WTC11 (cell line): Measurements from ENCODE around the gene HLA-DOB. TPM values are rescaled to one million over a fixed set of nuclear protein-coding genes. Genes with fewer than 3 reads are reported as not detected.
A peak's percentile ranks its signal among the peaks of the same experiment; 100 is the strongest.
"Not testable (repeated sequence)": the region's sequence is repeated elsewhere in the genome, so short reads cannot be mapped to it uniquely, and the experiment has no call there.

Source experiments
- ATAC-seq: fragments of 200-7000 bp; cut with Tn5 transposase; 2 replicates; pipeline ENCODE4 v1.10.0; 2021; ENCODE audit warnings: mild to moderate bottlenecking, moderate library complexity
- CTCF ChIA-PET: fragments of 300-600 bp; sonication (Branson Sonifier 250); formaldehyde crosslinking; loops from one replicate; lab custom pipeline; 2021; ENCODE audit warnings: antibody characterized with exemption; lab: Charles Lee
- POLR2A ChIA-PET: fragments of 350-600 bp; sonication (Branson Sonifier 250); formaldehyde crosslinking; loops from one replicate; lab custom pipeline; 2021; ENCODE audit warnings: antibody characterized with exemption; lab: Charles Lee
- DNase-seq: peaks from one replicate; pipeline ENCODE4 v3.0.0; 2021; ENCODE audit warnings: low spot score
- H3K27ac Mint-ChIP-seq: 2 replicates; pipeline ENCODE4 v1.8.0; 2021; ENCODE audit warnings: mixed read lengths
- H3K27me3 Mint-ChIP-seq: 2 replicates; pipeline ENCODE4 v1.8.0; 2021; ENCODE audit warnings: low read depth, mild to moderate bottlenecking, moderate library complexity, mixed read lengths
- H3K36me3 Mint-ChIP-seq: 2 replicates; pipeline ENCODE4 v1.8.0; 2021; ENCODE audit warnings: mixed read lengths
- H3K4me1 Mint-ChIP-seq: 2 replicates; pipeline ENCODE4 v1.8.0; 2022; ENCODE audit warnings: mixed read lengths
- H3K4me3 Mint-ChIP-seq: 2 replicates; pipeline ENCODE4 v1.8.0; 2021; ENCODE audit warnings: mild to moderate bottlenecking, moderate library complexity, mixed read lengths
- H3K9me3 Mint-ChIP-seq: 2 replicates; pipeline ENCODE4 v1.8.0; 2021; ENCODE audit warnings: mixed read lengths
- CBFB ChIP-seq: sonication (generic); formaldehyde crosslinking; IDR thresholded peaks from 2 replicates; pipeline ENCODE4 v1.8.1; 2022; ENCODE audit warnings: mild to moderate bottlenecking, low read depth, missing genetic modification reagents
- ELF4 ChIP-seq: sonication (generic); formaldehyde crosslinking; IDR thresholded peaks from 2 replicates; pipeline ENCODE4 v1.8.1; 2022; ENCODE audit warnings: low read depth, mild to moderate bottlenecking, moderate library complexity, missing genetic modification reagents
- NFYB ChIP-seq: sonication (generic); formaldehyde crosslinking; conservative IDR thresholded peaks from 2 replicates; pipeline ENCODE4 v1.8.0; 2022; ENCODE audit warnings: low read depth, missing genetic modification reagents
- NR2C2 ChIP-seq: sonication (generic); formaldehyde crosslinking; IDR thresholded peaks from 2 replicates; pipeline ENCODE4 v1.8.0; 2022; ENCODE audit warnings: mild to moderate bottlenecking, missing genetic modification reagents
- NR3C1 ChIP-seq: sonication (generic); formaldehyde crosslinking; conservative IDR thresholded peaks from 2 replicates; pipeline ENCODE4 v1.8.1; 2023; ENCODE audit warnings: low read depth, mild to moderate bottlenecking, missing genetic modification reagents
- PRRX2 ChIP-seq: fragments of 250-450 bp; sonication (Bioruptor Pico); IDR thresholded peaks from 2 replicates; pipeline ENCODE4 v1.8.0; 2021; ENCODE audit warnings: mild to moderate bottlenecking
- RELA ChIP-seq: sonication (generic); formaldehyde crosslinking; IDR thresholded peaks from 2 replicates; pipeline ENCODE4 v1.8.1; 2022; ENCODE audit warnings: missing genetic modification reagents, mild to moderate bottlenecking, borderline replicate concordance
- RORB ChIP-seq: fragments of 250-450 bp; sonication (Bioruptor Pico); IDR thresholded peaks from 2 replicates; pipeline ENCODE4 v1.9.0; 2021; ENCODE audit warnings: mild to moderate bottlenecking
- SMAD4 ChIP-seq: sonication (generic); formaldehyde crosslinking; IDR thresholded peaks from 2 replicates; pipeline ENCODE4 v1.8.0; 2022; ENCODE audit warnings: mild to moderate bottlenecking, missing genetic modification reagents
- TEAD1 ChIP-seq: sonication (generic); formaldehyde crosslinking; IDR thresholded peaks from 2 replicates; pipeline ENCODE4 v1.8.0; 2022; ENCODE audit warnings: mild to moderate bottlenecking, missing genetic modification reagents
- ZBTB21 ChIP-seq: sonication (generic); formaldehyde crosslinking; IDR thresholded peaks from 2 replicates; pipeline ENCODE4 v1.8.1; 2023; ENCODE audit warnings: mild to moderate bottlenecking, missing genetic modification reagents, borderline replicate concordance
- ZNF138 ChIP-seq: sonication (generic); formaldehyde crosslinking; conservative IDR thresholded peaks from 2 replicates; pipeline ENCODE4 v1.8.1; 2022; ENCODE audit warnings: mild to moderate bottlenecking, moderate library complexity, missing genetic modification reagents
- ZNF219 ChIP-seq: sonication (generic); formaldehyde crosslinking; IDR thresholded peaks from 2 replicates; pipeline ENCODE4 v1.8.0; 2023; ENCODE audit warnings: missing genetic modification reagents, mild to moderate bottlenecking, borderline replicate concordance
- ZNF396 ChIP-seq: fragments of 250-450 bp; sonication (Bioruptor Pico); IDR thresholded peaks from 2 replicates; pipeline ENCODE4 v1.8.0; 2021; ENCODE audit warnings: mild to moderate bottlenecking, moderate library complexity, borderline replicate concordance
- ZNF671 ChIP-seq: fragments of 250-450 bp; sonication (Bioruptor Pico); IDR thresholded peaks from 2 replicates; pipeline ENCODE4 v1.8.0; 2021; ENCODE audit warnings: mild to moderate bottlenecking
- total RNA-seq: library from RNA; stranded (reverse); gene quantifications from 3 replicates; pipeline ENCODE4 v1.2.3, GENCODE V29; 2021
- TF ChIP-seq, protein P1 (sequence below): fragments of 250-450 bp; sonication (Bioruptor Pico); IDR thresholded peaks from 2 replicates; pipeline ENCODE4 v2.1.2; 2022; ENCODE audit warnings: mild to moderate bottlenecking, moderate library complexity
- TF ChIP-seq, protein P2 (sequence below): sonication (generic); formaldehyde crosslinking; IDR thresholded peaks from 2 replicates; pipeline ENCODE4 v1.8.0; 2022; ENCODE audit warnings: mild to moderate bottlenecking, missing genetic modification reagents
- TF ChIP-seq, protein P3 (sequence below): fragments of 250-450 bp; sonication (Bioruptor Pico); IDR thresholded peaks from 2 replicates; pipeline ENCODE4 v1.9.0; 2021; ENCODE audit warnings: moderate library complexity, mild to moderate bottlenecking, inconsistent platforms, borderline replicate concordance
- TF ChIP-seq, protein P4 (sequence below): sonication (generic); formaldehyde crosslinking; IDR thresholded peaks from 2 replicates; pipeline ENCODE4 v1.8.1; 2022; ENCODE audit warnings: low read depth, missing genetic modification reagents, borderline replicate concordance
- TF ChIP-seq, protein P5 (sequence below): sonication (generic); formaldehyde crosslinking; IDR thresholded peaks from 2 replicates; pipeline ENCODE4 v1.8.0; 2023; ENCODE audit warnings: missing genetic modification reagents
- TF ChIP-seq, protein P6 (sequence below): sonication (generic); formaldehyde crosslinking; IDR thresholded peaks from 2 replicates; pipeline ENCODE4 v1.8.1; 2022; ENCODE audit warnings: mild to moderate bottlenecking, moderate library complexity, missing genetic modification reagents

HLA-DOB gene
- total RNA-seq, 1 experiment from 2014 or later, result 0.15 TPM

DNA sequence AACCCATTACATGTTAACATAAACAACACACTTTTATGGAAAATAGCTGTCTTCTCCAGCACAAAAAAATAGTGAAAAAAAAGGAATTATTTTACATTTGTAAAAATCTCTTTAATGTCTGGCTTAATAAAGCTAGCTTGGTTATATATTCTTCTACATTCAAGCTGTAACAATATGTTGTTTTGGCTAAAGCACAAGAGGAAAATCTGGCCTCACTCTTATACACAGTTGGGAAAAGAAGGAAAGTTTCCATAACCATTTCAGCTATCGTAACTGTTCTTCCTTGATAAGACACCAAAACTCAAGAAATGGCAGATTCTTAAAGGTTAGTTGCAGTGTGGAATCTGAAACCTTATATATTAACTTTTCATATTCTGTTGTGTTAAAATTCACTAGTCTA, 7.6 kb downstream of the HLA-DOB start:
- H3K36me3 Mint-ChIP-seq, result no peaks in the 10 kb centered on the region
- POLR2A ChIA-PET, result no interaction called here
- no peak overlapping the region for H3K27ac Mint-ChIP-seq
- H3K4me3 Mint-ChIP-seq, result no peak overlapping the region
- DNase-seq, result no peak
- TF ChIP-seq, protein P1, sequence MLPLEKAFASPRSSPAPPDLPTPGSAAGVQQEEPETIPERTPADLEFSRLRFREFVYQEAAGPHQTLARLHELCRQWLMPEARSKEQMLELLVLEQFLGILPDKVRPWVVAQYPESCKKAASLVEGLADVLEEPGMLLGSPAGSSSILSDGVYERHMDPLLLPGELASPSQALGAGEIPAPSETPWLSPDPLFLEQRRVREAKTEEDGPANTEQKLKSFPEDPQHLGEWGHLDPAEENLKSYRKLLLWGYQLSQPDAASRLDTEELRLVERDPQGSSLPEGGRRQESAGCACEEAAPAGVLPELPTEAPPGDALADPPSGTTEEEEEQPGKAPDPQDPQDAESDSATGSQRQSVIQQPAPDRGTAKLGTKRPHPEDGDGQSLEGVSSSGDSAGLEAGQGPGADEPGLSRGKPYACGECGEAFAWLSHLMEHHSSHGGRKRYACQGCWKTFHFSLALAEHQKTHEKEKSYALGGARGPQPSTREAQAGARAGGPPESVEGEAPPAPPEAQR, result no peak
- TF ChIP-seq PRRX2 (CRISPR knock-in tag), result no peak
- no peak for TF ChIP-seq NFYB
- TF ChIP-seq, protein P2, sequence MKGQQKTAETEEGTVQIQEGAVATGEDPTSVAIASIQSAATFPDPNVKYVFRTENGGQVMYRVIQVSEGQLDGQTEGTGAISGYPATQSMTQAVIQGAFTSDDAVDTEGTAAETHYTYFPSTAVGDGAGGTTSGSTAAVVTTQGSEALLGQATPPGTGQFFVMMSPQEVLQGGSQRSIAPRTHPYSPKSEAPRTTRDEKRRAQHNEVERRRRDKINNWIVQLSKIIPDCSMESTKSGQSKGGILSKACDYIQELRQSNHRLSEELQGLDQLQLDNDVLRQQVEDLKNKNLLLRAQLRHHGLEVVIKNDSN (CRISPR knock-in tag), result no peak
- TF ChIP-seq TEAD1 (CRISPR knock-in tag), result no peak
- TF ChIP-seq, all 79 proteins: peak for 0
- peaks cover 5% of the 10 kb centered on the region for H3K4me1 Mint-ChIP-seq
- H3K9me3 Mint-ChIP-seq, result no peaks in the 10 kb centered on the region
- peaks cover 29% of the 10 kb centered on the region for H3K27me3 Mint-ChIP-seq
- CTCF ChIA-PET, result interaction anchor here (1.0 to 1.3 kb wide), 3 partner anchors 17 to 59 kb away, joined by 3 to 8 read pairs (median 5); partner anchors contain the start of gene TAP2
- no peak for ATAC-seq

DNA sequence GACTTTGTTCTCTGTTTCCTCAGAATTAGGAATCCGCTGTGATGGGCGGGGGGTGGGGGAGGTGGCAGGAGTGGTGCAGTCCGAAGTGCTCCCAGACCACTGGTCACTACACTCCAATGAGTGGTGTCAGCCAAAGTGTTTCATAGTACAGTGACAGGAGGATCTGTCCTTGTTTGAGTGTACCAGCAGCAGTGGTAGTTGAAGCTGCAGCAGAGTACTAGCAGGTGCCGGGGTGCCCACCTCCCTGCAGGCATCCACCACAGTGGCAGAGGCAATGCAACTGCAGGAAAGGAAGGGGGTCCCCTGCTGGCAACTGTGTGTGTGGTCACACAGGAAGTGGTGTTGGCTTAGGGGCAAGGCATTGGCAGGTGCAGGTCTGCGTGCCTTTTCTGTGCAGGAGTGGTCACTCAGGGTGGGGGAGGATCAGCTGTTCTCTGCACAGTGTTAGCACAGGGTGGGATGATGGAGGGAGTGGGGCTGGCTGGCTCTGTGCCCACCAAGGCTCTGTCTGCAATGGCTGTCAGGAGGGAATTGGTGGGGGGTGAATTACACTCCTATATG, 9.7 kb downstream of the HLA-DOB start:
- peaks cover 35% of the 10 kb centered on the region for H3K27me3 Mint-ChIP-seq
- H3K4me1 Mint-ChIP-seq, result peaks cover 5% of the 10 kb centered on the region
- no peaks in the 10 kb centered on the region for H3K36me3 Mint-ChIP-seq

DNA sequence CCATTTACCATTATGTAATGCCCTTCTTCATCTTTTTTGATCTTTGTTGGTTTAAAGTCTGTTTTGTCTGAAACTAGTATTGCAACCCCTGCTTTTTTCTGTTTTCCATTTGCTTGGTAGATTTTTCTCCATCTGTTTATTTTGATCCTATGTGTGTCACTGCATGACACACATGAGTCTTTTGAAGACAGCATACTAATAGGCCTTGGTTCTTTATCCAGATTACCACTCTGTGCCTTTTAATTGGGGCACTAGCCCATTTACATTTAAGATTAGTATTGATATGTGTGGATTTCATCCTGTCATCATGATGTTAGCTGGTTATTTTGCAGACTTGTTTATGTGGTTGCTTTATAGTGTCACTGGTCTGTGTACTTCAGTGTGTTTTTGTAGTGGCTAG, 11.4 kb downstream of the HLA-DOB start:
- H3K4me1 Mint-ChIP-seq, ATAC-seq, H3K4me3 Mint-ChIP-seq, H3K36me3 Mint-ChIP-seq, H3K27ac Mint-ChIP-seq, CTCF ChIA-PET, DNase-seq, POLR2A ChIA-PET, H3K9me3 Mint-ChIP-seq: not testable (repeated sequence)
- peaks cover 46% of the 10 kb centered on the region for H3K27me3 Mint-ChIP-seq

More for the DNA sequence above, 9.7 kb downstream of the HLA-DOB start:
- CTCF ChIA-PET, result interaction anchor here (1.0 to 1.2 kb wide), 2 partner anchors 31 to 61 kb away, joined by 5 to 6 read pairs; partner anchors contain the start of gene TAP2
- Mint-ChIP-seq H3K27ac (no peak overlapping the region), H3K9me3 (no peaks in the 10 kb centered on the region), H3K4me3 (no peak overlapping the region)
- TF ChIP-seq ZBTB21, result no peak
- ATAC-seq (peak; percentile 78), DNase-seq (peak; percentile 54)
- POLR2A ChIA-PET, result no interaction called here

DNA sequence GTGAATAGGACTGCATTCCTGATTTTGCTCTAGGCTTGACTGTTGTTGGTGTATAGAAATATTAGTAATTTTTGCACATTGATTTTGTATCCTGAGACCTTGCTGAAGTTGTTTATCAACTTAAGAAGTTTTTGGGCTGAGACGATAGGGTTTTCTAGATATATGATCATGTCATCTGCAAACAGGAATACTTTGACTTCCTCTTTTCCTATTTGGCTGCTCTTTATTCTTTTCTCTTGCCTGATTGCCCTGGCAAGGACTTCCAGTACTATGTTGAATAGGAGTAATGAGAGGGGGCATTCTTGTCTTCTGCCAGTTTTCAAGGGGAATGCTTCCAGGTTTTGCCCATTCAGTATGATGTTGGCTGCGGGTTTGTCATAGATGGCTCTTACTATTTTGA, 13.4 kb downstream of the HLA-DOB start:
- DNase-seq (no peak), ATAC-seq (no peak)
- H3K27me3 Mint-ChIP-seq, result peaks cover 57% of the 10 kb centered on the region
- H3K27ac Mint-ChIP-seq, result no peak overlapping the region
- ChIA-PET CTCF (interaction anchor here (0.6 to 1.6 kb wide), 3 partner anchors 35 to 650 kb away, joined by 3 to 4 read pairs (median 3); partner anchors contain the start of gene TAP2), POLR2A (no interaction called here)
- peaks cover 8% of the 10 kb centered on the region for H3K9me3 Mint-ChIP-seq
- H3K4me1 Mint-ChIP-seq, result peaks cover 5% of the 10 kb centered on the region
- no peak for TF ChIP-seq NFYB
- TF ChIP-seq, protein P3, sequence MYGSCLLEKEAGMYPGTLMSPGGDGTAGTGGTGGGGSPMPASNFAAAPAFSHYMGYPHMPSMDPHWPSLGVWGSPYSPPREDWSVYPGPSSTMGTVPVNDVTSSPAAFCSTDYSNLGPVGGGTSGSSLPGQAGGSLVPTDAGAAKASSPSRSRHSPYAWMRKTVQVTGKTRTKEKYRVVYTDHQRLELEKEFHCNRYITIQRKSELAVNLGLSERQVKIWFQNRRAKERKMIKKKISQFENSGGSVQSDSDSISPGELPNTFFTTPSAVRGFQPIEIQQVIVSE (CRISPR knock-in tag), result no peak
- no peak overlapping the region for H3K4me3 Mint-ChIP-seq
- peaks cover 5% of the 10 kb centered on the region for H3K36me3 Mint-ChIP-seq

DNA sequence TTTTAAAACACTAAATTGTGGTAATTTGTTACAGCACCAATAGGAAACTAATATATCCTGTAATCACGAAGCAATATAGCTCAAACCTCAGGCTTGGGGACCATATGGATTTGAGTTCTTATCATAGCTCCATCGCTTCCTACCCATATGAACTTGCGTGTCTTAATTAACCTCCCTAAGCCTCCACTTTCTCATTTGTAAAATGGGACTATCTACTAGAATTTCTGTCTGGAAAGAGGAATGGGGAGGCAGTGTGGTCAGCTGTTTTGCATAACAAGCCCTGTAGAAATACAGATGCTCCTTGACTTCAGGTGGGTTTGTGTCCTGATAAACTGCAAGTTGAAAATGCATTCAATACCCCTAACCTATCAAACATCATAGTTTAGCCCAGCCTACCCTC, 17.1 kb downstream of the HLA-DOB start:
- H3K9me3 Mint-ChIP-seq, result peaks cover 11% of the 10 kb centered on the region
- ChIA-PET POLR2A (no interaction called here), CTCF (interaction anchor here (0.6 to 1.9 kb wide), 5 partner anchors 39 to 155 kb away, joined by 3 to 8 read pairs (median 3); partner anchors contain the start of gene TAP2)
- no peak for DNase-seq
- peaks cover 64% of the 10 kb centered on the region for H3K27me3 Mint-ChIP-seq
- H3K36me3 Mint-ChIP-seq, result peaks cover 6% of the 10 kb centered on the region
- H3K4me3 Mint-ChIP-seq, result no peak overlapping the region
- no peak overlapping the region for H3K27ac Mint-ChIP-seq
- peaks cover 3% of the 10 kb centered on the region; the same call in 1 of the 2 replicates for H3K4me1 Mint-ChIP-seq
- no peak for ATAC-seq
- TF ChIP-seq NR3C1 (no peak), RELA (CRISPR knock-in tag) (no peak), ZNF396 (CRISPR knock-in tag) (no peak), RORB (CRISPR knock-in tag) (no peak), ZNF671 (CRISPR knock-in tag) (no peak), NR2C2 (CRISPR knock-in tag) (no peak), ELF4 (CRISPR knock-in tag) (no peak), CBFB (CRISPR knock-in tag) (no peak), SMAD4 (no peak), ZNF219 (no peak), ZNF138 (CRISPR knock-in tag) (no peak)
- TF ChIP-seq, protein P4, sequence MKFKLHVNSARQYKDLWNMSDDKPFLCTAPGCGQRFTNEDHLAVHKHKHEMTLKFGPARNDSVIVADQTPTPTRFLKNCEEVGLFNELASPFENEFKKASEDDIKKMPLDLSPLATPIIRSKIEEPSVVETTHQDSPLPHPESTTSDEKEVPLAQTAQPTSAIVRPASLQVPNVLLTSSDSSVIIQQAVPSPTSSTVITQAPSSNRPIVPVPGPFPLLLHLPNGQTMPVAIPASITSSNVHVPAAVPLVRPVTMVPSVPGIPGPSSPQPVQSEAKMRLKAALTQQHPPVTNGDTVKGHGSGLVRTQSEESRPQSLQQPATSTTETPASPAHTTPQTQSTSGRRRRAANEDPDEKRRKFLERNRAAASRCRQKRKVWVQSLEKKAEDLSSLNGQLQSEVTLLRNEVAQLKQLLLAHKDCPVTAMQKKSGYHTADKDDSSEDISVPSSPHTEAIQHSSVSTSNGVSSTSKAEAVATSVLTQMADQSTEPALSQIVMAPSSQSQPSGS, result no peak
- TF ChIP-seq, protein P5, sequence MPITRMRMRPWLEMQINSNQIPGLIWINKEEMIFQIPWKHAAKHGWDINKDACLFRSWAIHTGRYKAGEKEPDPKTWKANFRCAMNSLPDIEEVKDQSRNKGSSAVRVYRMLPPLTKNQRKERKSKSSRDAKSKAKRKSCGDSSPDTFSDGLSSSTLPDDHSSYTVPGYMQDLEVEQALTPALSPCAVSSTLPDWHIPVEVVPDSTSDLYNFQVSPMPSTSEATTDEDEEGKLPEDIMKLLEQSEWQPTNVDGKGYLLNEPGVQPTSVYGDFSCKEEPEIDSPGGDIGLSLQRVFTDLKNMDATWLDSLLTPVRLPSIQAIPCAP, result no peak
- TF ChIP-seq, protein P6, sequence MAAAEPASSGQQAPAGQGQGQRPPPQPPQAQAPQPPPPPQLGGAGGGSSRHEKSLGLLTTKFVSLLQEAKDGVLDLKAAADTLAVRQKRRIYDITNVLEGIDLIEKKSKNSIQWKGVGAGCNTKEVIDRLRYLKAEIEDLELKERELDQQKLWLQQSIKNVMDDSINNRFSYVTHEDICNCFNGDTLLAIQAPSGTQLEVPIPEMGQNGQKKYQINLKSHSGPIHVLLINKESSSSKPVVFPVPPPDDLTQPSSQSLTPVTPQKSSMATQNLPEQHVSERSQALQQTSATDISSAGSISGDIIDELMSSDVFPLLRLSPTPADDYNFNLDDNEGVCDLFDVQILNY, result no peak
